ENCODE data around the gene NISCH.

The NISCH gene

DNA sequence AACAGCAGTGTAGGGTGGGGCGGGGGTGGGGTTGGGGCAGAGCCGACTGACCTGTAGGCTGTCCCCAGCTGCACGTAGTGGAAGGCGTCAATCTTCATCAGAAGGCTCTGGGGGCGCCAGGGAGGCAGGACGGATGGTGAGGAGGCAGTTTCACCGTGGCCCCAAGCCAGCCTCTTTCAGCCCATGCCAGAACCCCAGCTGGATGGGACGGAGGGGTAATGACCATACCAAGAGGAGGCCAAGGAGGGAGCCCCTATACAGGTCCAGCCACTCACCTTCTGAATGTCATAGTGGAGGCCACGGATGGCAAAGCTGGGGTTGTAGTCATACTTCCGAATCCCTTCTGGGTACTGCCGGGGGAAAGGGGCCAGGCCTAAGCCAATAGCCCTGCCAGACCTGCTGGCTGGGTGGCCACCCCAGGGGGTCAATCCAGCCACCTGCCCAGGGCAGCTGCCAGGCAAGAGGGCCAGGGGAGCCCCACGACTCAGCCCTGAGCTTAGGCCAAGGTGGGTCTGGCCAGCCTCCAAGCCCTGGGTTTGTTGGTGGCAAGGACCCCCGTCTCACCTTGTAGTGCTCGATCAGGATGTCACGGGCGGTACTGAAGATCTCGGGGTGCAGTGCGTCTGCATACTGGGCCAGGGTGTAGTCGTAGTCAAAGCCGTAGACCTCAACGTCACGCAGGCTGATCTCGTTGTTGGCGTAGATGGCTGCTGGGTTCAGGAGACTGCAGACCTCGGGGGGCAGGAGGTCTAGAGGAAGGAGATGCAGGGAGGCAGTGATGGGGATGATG lies 73.4 kb downstream of the NISCH start:
- FAIRE-seq, result no peak

DNA sequence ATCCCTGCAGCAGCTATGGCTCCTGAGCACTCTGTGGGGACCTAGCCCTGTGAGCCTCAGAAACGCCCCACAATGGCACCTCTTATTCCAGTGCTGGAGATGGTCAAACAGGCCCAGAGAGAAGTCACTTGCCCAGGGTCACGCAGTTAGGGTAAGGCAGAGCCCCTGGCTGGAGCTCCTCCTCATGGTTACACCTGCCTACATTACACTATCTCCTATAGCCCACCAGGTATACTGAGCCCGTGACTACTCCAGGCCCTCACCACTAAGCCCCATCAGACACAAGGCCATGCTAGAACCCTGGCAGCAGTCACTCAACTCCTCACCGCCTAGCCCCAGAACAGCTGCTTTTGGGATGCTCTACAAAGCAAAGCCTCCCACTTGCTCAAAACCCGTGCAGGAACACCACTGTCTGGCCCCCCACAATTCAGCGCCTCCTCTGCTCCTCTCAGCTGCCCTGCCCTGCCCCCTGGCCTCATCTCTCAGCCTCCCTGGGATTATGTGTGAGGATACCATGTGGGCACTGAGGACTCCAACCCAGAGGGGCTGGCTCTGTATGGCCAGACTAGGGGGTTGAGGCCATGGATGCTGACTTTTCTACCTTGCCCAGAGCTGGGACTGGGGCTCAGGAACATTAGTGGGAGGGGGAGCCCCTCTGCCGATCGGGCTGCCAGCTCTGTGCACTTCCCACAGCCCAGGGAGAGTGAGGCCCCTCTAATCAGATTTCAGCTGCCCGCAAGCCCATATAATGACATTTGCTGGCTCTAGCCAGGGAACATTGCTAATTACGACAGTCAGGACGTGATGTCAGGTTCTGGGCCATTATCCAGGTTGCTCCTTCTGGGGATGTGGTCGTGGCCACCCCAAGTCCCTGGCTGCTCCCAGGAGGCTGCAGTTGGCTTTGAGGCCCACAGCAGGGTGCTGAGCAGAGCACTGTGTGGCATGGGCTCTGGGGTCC lies 74.3 kb downstream of the NISCH start:
- FAIRE-seq, result no peak

GRCh38 chr3:52530918-52531826 lies 75.8 kb downstream of the NISCH start:
- FAIRE-seq, result no peak

DNA sequence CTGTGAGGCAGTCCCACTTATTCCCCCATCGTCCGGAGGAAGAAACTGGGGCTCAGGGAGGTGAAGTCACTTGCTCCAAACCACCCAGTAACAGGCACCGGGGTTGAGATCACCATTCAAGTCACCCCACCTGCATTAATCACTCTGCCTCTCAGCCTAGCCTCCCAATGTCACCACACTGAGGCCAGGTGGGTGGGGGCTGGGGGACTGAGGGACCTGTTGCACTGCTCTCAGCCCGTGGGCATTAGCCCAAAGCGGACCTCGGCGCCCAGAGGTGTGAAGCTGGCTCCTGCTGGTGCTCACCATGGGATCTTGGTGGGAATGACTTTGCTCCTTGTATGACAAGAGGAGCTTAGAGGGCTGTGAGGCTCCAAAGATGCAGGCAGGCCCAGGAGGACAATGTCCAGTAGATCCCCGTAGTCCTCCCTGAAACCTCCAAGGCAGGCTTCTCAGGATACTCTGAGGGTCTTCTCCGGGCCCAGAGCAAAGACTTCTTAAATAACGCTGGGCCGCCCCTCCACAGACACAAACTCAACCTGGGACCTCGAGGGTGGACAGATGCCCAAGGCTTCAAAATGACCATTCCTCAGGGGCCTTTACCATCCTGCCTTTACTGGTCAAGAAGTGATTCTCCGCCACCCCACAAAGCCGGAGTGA lies 76.6 kb downstream of the NISCH start:
- no peak for FAIRE-seq

DNA sequence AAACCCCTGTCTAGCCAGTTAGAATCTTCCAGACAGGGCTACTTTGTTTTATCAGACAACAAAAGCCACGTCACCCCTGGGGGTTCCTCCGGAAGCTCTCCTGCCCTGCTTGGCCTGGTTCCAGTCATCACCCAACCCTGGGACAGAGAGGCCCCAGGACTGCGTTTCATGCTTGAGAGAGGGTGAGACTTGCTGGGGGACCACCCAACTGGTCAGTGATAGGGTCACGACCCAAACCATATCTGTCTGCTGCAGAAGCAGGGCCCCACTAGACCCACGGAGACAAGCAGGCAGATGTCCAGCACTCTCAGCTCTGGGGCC lies 77.1 kb downstream of the NISCH start:
- FAIRE-seq, result no peak

GRCh38 chr3:52532838-52533622 lies 77.6 kb downstream of the NISCH start:
- no peak for FAIRE-seq

- no peak for FAIRE-seq
Measured at GRCh38 chr3:52533623-52534280, 78.3 kb downstream of the NISCH start, which contains the start of gene NT5DC2. Gene NT5DC2 (minus strand): TSS chr3:52533857. CDS start chr3:52533737, 120 bp downstream.

DNA sequence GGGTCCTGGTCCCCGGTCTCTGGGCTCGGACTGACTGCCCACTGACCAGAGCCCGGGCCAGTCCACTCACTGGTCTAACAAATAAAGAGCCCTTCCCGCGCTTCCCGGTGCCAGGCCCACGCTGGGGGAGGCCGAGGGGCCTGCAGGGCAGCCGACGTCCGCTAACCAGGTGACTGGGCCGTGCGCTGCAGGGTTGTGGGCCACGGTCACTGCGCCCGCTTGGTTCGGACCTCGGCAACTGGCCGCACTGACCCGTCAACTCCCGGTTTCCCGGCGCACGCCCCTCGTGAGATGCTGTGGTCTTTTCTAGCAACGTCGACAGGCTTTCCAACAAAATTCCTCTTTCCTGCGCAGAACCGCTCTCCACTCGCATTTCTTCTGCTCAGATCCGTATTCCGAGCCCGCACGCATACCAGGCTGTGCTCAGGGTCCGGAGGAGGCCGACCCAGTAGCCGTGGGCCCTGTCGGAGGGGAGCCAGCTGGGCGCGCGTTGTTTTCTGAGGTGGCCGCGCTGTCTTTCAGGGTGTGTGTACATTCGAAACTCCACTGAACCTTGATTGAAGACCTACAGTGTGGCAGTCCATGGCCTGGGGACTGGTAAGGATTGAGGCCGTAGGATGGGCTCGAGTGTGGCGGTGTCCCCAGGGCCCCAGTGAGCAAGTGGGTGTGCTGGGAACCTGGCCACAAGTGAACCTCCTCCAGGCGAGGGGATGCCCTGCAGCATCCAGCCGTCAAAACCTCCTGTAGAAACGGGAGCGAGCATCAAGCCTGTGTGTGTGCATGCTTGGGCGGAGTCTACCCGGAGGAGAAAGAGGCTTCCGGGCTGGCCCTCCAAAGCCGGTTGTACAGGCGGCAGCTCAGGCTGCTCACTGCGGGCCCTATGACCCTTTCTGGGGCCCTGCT lies 79.1 kb downstream of the NISCH start:
- no peak for FAIRE-seq

GRCh38 chr3:52535411-52536111 lies 80.2 kb downstream of the NISCH start:
- FAIRE-seq, result no peak

DNA sequence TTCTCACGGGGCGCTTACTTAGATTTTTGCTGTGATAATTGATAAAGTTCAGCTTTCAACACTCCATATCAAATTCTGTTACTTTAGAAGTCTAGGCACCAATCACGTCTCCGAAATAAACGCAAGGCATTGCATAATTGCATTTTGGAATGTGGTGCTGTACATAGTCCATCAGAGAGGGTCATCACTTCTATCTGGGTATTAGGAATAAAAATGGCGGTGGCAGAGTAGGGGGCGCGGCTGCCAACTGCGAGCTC lies 80.6 kb downstream of the NISCH start:
- no peak for FAIRE-seq

GRCh38 chr3:52536369-52537164 lies 81.2 kb downstream of the NISCH start, which contains the start of gene UQCC5:
Gene UQCC5 (plus strand): TSS chr3:52536605. CDS start chr3:52536756, 151 bp downstream.
- FAIRE-seq, result no peak

- FAIRE-seq, result no peak
Measured at GRCh38 chr3:52537165-52537620, 81.8 kb downstream of the NISCH start.

DNA sequence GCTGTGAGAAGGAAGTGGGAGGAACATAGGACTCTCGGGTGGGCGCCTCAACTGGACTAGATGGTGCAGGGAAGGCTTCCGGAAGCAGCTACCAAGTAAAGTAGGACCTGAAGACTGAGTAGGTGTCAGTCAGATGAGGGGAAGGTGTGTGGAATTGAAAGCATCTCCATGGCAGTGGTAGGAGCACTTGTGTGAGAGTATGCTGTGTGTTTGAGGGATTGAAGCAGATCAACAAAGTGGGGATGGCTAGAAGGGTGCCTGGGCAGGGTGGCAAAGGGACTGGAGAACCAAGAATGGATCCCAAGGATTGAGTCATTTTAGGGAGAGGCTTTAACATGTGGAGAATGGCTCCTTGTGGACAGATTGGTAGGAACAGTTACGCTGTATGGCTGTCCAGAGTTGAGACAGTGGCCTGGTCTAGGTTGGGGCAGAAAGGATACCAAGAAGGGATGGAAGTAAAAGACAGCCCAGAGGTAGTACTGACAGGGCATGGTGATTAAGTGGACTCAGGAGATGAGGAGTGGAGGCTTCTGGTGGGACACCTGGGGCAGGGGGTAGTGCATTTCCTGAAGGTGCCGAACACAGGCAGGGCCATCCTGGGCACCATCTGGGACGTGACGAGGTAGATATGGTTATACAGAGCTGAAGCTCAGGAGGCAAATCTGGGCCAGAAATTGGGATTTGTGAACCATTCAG lies 82.5 kb downstream of the NISCH start:
- no peak for FAIRE-seq

DNA sequence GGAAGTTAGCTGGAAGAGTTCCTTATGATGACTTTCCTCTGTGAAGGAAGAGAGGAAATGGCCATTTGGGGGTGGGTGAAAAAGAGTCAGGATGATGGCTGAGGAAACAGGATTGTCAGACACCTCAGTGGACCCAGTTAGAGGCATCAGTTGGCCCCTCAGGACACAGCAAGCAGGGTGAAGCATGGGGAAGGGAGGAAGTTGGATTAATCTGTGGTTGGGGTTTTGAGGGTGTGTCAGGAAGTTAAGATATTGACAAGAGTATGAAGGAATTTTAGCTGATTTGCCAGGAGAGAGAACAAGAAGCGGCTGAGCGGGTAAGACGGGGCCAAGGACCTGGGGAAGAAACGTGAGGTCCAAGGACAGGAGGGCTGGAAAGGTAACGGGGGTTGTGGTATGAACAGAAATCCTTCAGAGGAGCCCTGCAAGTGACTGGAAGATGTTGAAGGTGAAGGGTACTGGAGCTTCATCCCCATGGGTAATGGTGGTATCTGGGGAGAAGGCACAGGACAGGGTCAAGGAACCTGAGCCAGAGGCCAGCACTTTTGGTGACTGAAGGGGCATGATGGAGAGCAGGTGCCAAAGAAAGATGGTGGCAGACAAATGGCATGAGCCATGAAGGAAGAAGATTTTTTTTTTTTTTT lies 83.7 kb downstream of the NISCH start:
- FAIRE-seq, result no peak

- FAIRE-seq, result no peak
Measured at GRCh38 chr3:52541050-52541449, 85.6 kb downstream of the NISCH start.
